Measurements from ENCODE around the gene GREB1. TPM values are rescaled to one million over a fixed set of nuclear protein-coding genes. Genes with fewer than 3 reads are reported as not detected.

The GREB1 gene
- total RNA-seq, 2 donors from 2014 or later = 7.4 to 15.4 TPM

- DNase-seq (ENCODE audit: low spot score) = no peak
- intact Hi-C loops (cut with DNase I) = no loop called here
Measured at GRCh38 chr2:11662882-11663281, 129.0 kb downstream of the GREB1 start.

- DNase-seq (ENCODE audit: low spot score) = no peak
- intact Hi-C loops (cut with DNase I) = no loop called here
Measured at GRCh38 chr2:11663427-11663826, 129.6 kb downstream of the GREB1 start.

- DNase-seq (ENCODE audit: low spot score) = no peak
- intact Hi-C loops (cut with DNase I) = no loop called here
Measured at GRCh38 chr2:11665028-11665427, 131.2 kb downstream of the GREB1 start.

GRCh38 chr2:11665510-11666362 lies 131.9 kb downstream of the GREB1 start:
- peak; percentile 51 for DNase-seq (ENCODE audit: low spot score)
- intact Hi-C loops (cut with DNase I) = no loop called here

DNA sequence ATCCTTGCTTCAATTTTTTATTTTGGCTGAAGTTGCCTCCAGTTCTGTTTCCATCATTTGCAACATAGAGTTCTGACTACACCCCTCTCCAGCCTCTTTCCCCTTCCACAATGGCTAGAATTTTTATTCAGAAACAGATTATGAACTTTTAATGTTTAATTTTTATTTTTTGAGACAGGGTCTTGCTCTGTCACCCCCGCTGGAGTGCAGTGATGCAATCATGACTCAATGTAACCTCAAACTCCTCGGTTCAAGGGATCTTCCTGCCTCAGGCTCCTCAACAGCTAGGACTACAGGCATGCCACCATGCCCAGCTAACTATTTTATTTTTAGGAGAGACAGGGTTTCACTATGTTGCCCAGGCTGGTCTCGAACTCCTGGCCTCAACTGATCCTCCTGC lies 133.3 kb downstream of the GREB1 start:
- intact Hi-C loops (cut with DNase I) = no loop called here
- DNase-seq (ENCODE audit: low spot score) = peak; percentile 10

- DNase-seq (ENCODE audit: low spot score) = peak; percentile 62
Measured at GRCh38 chr2:11667866-11668637, 134.2 kb downstream of the GREB1 start.

DNA sequence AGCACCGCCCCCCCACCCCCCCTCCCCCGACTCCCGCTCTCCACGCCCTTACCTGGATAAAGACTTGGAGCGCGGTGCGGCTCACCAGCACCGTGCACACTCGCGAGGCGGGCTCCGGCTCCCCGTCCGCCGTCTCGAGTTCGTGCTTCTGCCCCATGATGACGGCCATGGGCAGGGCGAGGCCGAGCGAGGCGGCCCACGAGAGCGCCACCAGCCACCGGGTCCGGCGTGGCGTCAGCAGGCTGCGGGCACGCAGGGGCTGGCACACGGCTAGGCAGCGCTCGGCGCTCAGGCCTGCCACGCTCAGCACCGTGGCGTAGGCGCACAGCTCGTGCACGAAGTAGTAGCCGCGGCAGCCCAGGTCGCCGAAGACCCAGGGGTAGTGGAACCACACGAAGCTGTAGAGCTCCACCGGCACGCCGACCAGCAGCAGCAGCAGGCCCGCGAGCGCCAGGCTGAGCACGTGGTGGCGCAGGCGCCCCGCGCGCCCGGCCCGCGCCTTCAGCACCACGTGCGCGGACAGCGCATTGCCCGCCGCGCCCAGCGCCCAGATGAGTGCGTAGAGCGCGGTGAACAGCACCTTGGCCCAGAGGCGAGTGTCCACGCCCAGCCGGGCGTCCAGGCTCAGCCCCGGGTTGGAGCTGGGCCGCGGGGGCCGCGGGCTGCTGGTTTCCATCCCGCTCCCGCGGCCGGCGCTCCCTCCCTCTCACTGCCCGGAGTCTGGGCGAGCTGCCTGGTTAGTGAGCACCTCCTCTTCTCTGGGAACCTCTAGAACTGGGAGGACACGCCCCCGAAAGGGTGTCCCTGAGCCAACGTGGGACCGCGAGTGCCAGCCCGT lies 135.8 kb downstream of the GREB1 start, which contains the start of gene NTSR2:
Gene NTSR2, minus strand, starts transcription at position 742 of the 838 bp plus-strand sequence. Its CDS starts 66 bp downstream, at position 676.
- DNase-seq (ENCODE audit: low spot score) = peak; percentile 79

More at GRCh38 chr2:11667866-11668637, 134.2 kb downstream of the GREB1 start:
- intact Hi-C loops (cut with DNase I) = no loop called here

DNA sequence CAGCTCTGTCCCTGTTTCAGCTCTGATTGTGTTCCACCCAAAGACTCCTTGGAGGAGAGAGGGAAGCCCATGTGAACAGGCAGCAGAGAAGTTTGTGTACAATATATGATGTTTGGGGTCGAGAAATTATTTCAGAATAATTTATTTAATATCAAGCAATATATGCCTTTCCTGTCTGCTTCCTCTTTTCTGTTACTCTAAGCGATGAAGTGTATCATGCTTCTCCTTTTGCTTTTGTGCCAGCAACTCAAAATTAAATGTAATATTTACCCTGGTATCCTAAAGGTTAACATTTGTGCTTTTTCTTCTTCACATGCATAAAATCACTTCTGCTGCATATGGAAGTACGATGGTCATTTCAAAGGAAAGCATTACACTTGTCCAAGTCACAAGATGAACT lies 138.6 kb downstream of the GREB1 start:
- DNase-seq (ENCODE audit: low spot score) = no peak
- intact Hi-C loops (cut with DNase I) = no loop called here

More for the DNA sequence above, 135.8 kb downstream of the GREB1 start, which contains the start of gene NTSR2:
- intact Hi-C loops (cut with DNase I) = no loop called here

GRCh38 chr2:11674983-11675382 lies 141.1 kb downstream of the GREB1 start:
- DNase-seq (ENCODE audit: low spot score) = peak; percentile 30
- intact Hi-C loops (cut with DNase I) = no loop called here

GRCh38 chr2:11675423-11676112 lies 141.7 kb downstream of the GREB1 start:
- peak; percentile 32 for DNase-seq (ENCODE audit: low spot score)
- intact Hi-C loops (cut with DNase I) = no loop called here

DNA sequence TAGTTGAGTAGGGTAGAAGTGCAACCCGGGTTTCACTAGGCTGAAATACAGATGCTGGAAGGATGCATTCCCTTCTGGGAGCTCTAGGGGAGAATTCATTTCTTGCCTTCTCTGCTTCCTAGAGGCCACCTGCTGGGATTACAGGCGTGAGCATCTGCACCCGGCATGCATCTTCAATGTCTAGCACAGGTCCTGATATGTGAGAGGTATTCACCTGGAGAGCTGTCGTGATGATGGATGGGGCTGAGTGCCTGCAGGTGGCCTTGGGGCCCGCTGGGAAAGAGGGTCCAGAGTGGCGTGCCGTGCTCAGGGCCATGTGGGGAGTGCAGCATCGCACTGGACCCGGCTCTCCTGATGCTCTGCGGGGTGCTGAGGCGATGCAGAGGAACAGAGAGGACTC lies 142.8 kb downstream of the GREB1 start:
- intact Hi-C loops (cut with DNase I) = no loop called here
- DNase-seq (ENCODE audit: low spot score) = peak; percentile 73

- intact Hi-C loops (cut with DNase I) = no loop called here
- peak; percentile 76 for DNase-seq (ENCODE audit: low spot score)
Measured at GRCh38 chr2:11677136-11678055, 143.6 kb downstream of the GREB1 start.

DNA sequence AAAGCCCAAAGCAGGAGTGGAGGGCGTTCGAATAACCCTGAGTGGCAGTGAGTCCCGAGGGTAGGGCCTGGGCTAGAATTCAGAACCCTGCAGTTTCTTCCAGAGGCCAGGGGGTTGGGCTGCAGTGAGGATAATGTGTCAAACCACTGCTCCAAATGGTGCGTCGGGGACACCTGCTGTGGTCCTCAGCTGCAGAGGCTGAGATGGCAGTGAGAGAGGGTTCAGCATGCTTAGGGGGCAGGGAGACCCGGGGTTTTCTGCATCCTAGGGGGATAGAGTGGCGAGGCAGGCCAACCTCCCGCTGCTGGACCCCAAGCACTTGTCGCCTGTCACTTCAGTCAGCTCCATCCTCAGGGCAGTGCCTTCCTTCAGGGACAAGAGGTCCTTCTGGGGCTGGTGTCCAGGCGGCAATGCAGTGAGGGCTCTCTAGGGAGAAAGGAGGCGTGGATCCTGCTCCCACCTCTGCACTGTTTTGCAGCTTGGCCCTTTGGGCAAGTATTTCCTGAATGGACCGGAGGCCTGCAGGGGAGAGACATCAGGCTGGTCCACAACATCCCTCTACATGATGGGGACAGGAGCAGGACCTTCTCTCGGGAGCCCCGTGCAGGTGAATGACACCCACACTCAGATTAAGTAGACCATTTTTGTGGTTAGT lies 144.6 kb downstream of the GREB1 start:
- peak; percentile 71 for DNase-seq (ENCODE audit: low spot score)

DNA sequence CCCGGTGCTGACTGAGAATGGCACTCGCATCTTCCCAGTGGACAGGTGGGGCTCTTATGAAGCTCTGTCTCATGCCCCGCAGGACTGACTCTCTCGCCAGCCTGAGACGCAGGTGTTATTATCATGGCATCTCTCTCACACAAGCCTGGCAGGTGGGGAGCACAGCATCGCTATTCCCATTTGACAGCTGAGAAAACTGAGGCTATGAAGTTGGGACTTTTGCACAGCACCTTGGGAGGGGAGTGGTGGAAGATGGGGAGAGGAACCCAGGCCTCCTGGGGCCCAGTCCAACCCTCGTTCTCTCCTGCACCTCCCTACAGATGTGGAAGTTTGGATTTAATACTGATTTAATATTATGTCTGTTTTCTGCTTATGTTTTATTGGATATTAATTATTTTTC lies 145.2 kb downstream of the GREB1 start:
- peak; percentile 30 for DNase-seq (ENCODE audit: low spot score)
- intact Hi-C loops (cut with DNase I) = no loop called here

More for the DNA sequence above, 144.6 kb downstream of the GREB1 start:
- intact Hi-C loops (cut with DNase I) = no loop called here

- peak; percentile 69 for DNase-seq (ENCODE audit: low spot score)
- intact Hi-C loops (cut with DNase I) = loop anchor here in 1 of 2 donors (5.0 kb wide), 1 partner anchor 347 kb away; no protein-coding TSS in a partner anchor
Measured at GRCh38 chr2:11679486-11680181, 145.8 kb downstream of the GREB1 start.

DNA sequence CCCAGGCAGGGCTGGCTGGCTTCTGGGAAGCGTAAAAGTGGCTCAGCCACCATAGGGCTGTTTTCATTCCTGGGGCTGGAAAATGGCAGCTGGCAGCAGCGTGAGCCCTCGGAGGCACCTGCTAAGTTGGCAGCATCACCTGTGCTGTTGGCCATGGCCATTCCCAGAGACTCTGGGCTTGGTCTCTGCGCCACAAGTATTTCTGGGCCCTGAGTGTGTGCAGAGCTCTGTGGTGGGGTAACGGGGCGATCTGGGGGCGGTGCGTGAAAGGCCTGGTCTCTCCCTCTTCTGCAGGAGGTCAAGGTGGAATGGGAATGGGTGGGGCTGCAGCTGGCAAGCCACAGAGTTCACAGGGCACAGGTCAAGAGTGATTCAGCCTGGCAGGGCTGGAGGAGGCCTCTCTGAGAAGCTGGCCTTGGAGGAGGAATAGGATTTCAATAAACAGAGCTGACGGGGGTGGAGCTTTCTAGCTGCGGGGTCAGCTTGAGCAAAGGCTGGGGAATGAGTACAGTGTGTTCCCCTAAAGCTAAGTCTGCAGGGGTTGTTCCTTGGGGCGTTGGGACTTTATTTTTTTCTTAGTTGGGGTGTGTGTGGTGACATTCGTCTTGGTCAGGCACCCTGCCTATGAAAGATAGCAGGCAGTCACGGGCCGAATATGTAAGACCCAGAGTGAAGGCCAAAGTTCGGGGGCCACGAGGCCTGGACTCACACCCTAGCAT lies 146.5 kb downstream of the GREB1 start:
- peak; percentile 43 for DNase-seq (ENCODE audit: low spot score)
- intact Hi-C loops (cut with DNase I) = loop anchor here in 1 of 2 donors (5.0 kb wide), 1 partner anchor 348 kb away; no protein-coding TSS in a partner anchor
